ENCODE results near the gene MFSD12. TPM values are rescaled to one million over a fixed set of nuclear protein-coding genes. Genes with fewer than 3 reads are reported as not detected.

MFSD12 gene
- total RNA-seq, 1 experiment from 2014 or later = 34.5 TPM

GRCh38 chr19:3578390-3578789 lies 21.0 kb upstream of the MFSD12 start:
- Histone ChIP-seq H3K4me1 (ENCODE audit: low read length) (peaks cover 2% of the 10 kb centered on the region; the same call in 1 of the 2 replicates), H3K4me3 (ENCODE audit: low read length) (no peak overlapping the region), H2AFZ (ENCODE audit: low read length) (no peak overlapping the region), H3K9me2 (replicated peaks; ENCODE audit: insufficient read depth, low read length) (no peaks in the 10 kb centered on the region), H4K20me1 (ENCODE audit: insufficient read depth, low read depth, low read length) (peaks cover 7% of the 10 kb centered on the region; the same call in 1 of the 2 replicates), H3K27me3 (ENCODE audit: low read length) (no peaks in the 10 kb centered on the region), H3K27ac (ENCODE audit: low read length) (no peak overlapping the region), H3K4me2 (ENCODE audit: low read depth, low read length, poor library complexity, severe bottlenecking) (no peak overlapping the region), H3K9me3 (ENCODE audit: low read length) (no peaks in the 10 kb centered on the region), H3K36me3 (ENCODE audit: insufficient read depth, low read length) (peaks cover 10% of the 10 kb centered on the region; the same call in 1 of the 2 replicates), H3K9ac (ENCODE audit: low read length) (no peak overlapping the region), H3K79me2 (ENCODE audit: low read length) (peaks cover 2% of the 10 kb centered on the region; the same call in 1 of the 2 replicates)
- peak; percentile 27 for DNase-seq

GRCh38 chr19:3577723-3578344 lies 20.4 kb upstream of the MFSD12 start:
- Histone ChIP-seq H3K9me3 (ENCODE audit: low read length) (no peaks in the 10 kb centered on the region), H3K9ac (ENCODE audit: low read length) (no peak overlapping the region), H2AFZ (ENCODE audit: low read length) (no peak overlapping the region), H3K9me2 (replicated peaks; ENCODE audit: insufficient read depth, low read length) (no peaks in the 10 kb centered on the region), H3K79me2 (ENCODE audit: low read length) (peaks cover 5% of the 10 kb centered on the region; the same call in 1 of the 2 replicates), H4K20me1 (ENCODE audit: insufficient read depth, low read depth, low read length) (peaks cover 7% of the 10 kb centered on the region; the same call in 1 of the 2 replicates), H3K4me3 (ENCODE audit: low read length) (no peak overlapping the region), H3K36me3 (ENCODE audit: insufficient read depth, low read length) (peaks cover 10% of the 10 kb centered on the region; the same call in 1 of the 2 replicates), H3K27ac (ENCODE audit: low read length) (no peak overlapping the region), H3K4me1 (ENCODE audit: low read length) (peaks cover 4% of the 10 kb centered on the region; the same call in 1 of the 2 replicates), H3K4me2 (ENCODE audit: low read depth, low read length, poor library complexity, severe bottlenecking) (no peak overlapping the region), H3K27me3 (ENCODE audit: low read length) (no peaks in the 10 kb centered on the region)
- peak; percentile 16 for DNase-seq

- Histone ChIP-seq H3K27ac (ENCODE audit: low read length) (no peak overlapping the region), H3K9me3 (ENCODE audit: low read length) (no peaks in the 10 kb centered on the region), H3K9ac (ENCODE audit: low read length) (no peak overlapping the region), H3K36me3 (ENCODE audit: insufficient read depth, low read length) (peaks cover 10% of the 10 kb centered on the region; the same call in 1 of the 2 replicates), H3K9me2 (replicated peaks; ENCODE audit: insufficient read depth, low read length) (no peaks in the 10 kb centered on the region), H3K4me2 (ENCODE audit: low read depth, low read length, poor library complexity, severe bottlenecking) (no peak overlapping the region), H2AFZ (ENCODE audit: low read length) (no peak overlapping the region), H3K4me1 (ENCODE audit: low read length) (peaks cover 9% of the 10 kb centered on the region), H3K79me2 (ENCODE audit: low read length) (peaks cover 10% of the 10 kb centered on the region), H4K20me1 (ENCODE audit: insufficient read depth, low read depth, low read length) (peaks cover 7% of the 10 kb centered on the region; the same call in 1 of the 2 replicates), H3K27me3 (ENCODE audit: low read length) (no peaks in the 10 kb centered on the region), H3K4me3 (ENCODE audit: low read length) (no peak overlapping the region)
- DNase-seq = peak; percentile 42
These were observed 19.5 kb upstream of the MFSD12 start for GRCh38 chr19:3576696-3577443.

GRCh38 chr19:3575949-3576673 lies 18.7 kb upstream of the MFSD12 start:
- peaks cover 10% of the 10 kb centered on the region for H3K4me1 ChIP-seq (ENCODE audit: low read length)
- no peaks in the 10 kb centered on the region for H3K9me3 ChIP-seq (ENCODE audit: low read length)
- H3K9ac ChIP-seq (ENCODE audit: low read length) = no peak overlapping the region
- H3K27ac ChIP-seq (ENCODE audit: low read length) = no peak overlapping the region
- no peaks in the 10 kb centered on the region for H3K9me2 ChIP-seq (replicated peaks; ENCODE audit: insufficient read depth, low read length)
- no peak overlapping the region for H3K4me3 ChIP-seq (ENCODE audit: low read length)
- peaks cover 7% of the 10 kb centered on the region; the same call in 1 of the 2 replicates for H4K20me1 ChIP-seq (ENCODE audit: insufficient read depth, low read depth, low read length)
- H3K27me3 ChIP-seq (ENCODE audit: low read length) = no peaks in the 10 kb centered on the region
- H2AFZ ChIP-seq (ENCODE audit: low read length) = no peak overlapping the region
- H3K36me3 ChIP-seq (ENCODE audit: insufficient read depth, low read length) = peaks cover 10% of the 10 kb centered on the region; the same call in 1 of the 2 replicates
- no peak overlapping the region for H3K4me2 ChIP-seq (ENCODE audit: low read depth, low read length, poor library complexity, severe bottlenecking)
- peak; percentile 40 for DNase-seq
- peaks cover 13% of the 10 kb centered on the region for H3K79me2 ChIP-seq (ENCODE audit: low read length)

GRCh38 chr19:3575260-3575741 lies 17.9 kb upstream of the MFSD12 start:
- Histone ChIP-seq H3K9me3 (ENCODE audit: low read length) (no peaks in the 10 kb centered on the region), H3K4me1 (ENCODE audit: low read length) (peaks cover 10% of the 10 kb centered on the region), H4K20me1 (ENCODE audit: insufficient read depth, low read depth, low read length) (peaks cover 7% of the 10 kb centered on the region; the same call in 1 of the 2 replicates), H3K4me3 (ENCODE audit: low read length) (no peak overlapping the region), H3K9me2 (replicated peaks; ENCODE audit: insufficient read depth, low read length) (no peaks in the 10 kb centered on the region), H3K9ac (ENCODE audit: low read length) (no peak overlapping the region), H3K79me2 (ENCODE audit: low read length) (peaks cover 13% of the 10 kb centered on the region), H3K27ac (ENCODE audit: low read length) (no peak overlapping the region), H3K27me3 (ENCODE audit: low read length) (no peaks in the 10 kb centered on the region), H2AFZ (ENCODE audit: low read length) (no peak overlapping the region), H3K36me3 (ENCODE audit: insufficient read depth, low read length) (peaks cover 10% of the 10 kb centered on the region; the same call in 1 of the 2 replicates), H3K4me2 (ENCODE audit: low read depth, low read length, poor library complexity, severe bottlenecking) (no peak overlapping the region)
- DNase-seq = peak; percentile 49

- peak; percentile 100 for DNase-seq
- peak overlapping the region; percentile 95 for H3K4me2 ChIP-seq (ENCODE audit: low read depth, low read length, poor library complexity, severe bottlenecking)
- H3K79me2 ChIP-seq (ENCODE audit: low read length) = peaks cover 13% of the 10 kb centered on the region
- no peaks in the 10 kb centered on the region for H3K9me3 ChIP-seq (ENCODE audit: low read length)
- peaks cover 7% of the 10 kb centered on the region; the same call in 1 of the 2 replicates for H4K20me1 ChIP-seq (ENCODE audit: insufficient read depth, low read depth, low read length)
- peaks cover 10% of the 10 kb centered on the region; the same call in 1 of the 2 replicates for H3K36me3 ChIP-seq (ENCODE audit: insufficient read depth, low read length)
- peaks cover 13% of the 10 kb centered on the region for H3K4me1 ChIP-seq (ENCODE audit: low read length)
- no peak overlapping the region for H2AFZ ChIP-seq (ENCODE audit: low read length)
- H3K9ac ChIP-seq (ENCODE audit: low read length) = peak overlapping the region; percentile 94; the same call in 1 of the 2 replicates
- no peaks in the 10 kb centered on the region for H3K9me2 ChIP-seq (replicated peaks; ENCODE audit: insufficient read depth, low read length)
- peak overlapping the region; percentile 97 for H3K4me3 ChIP-seq (ENCODE audit: low read length)
- H3K27me3 ChIP-seq (ENCODE audit: low read length) = no peaks in the 10 kb centered on the region
- H3K27ac ChIP-seq (ENCODE audit: low read length) = no peak overlapping the region
These were observed 16.7 kb upstream of the MFSD12 start for GRCh38 chr19:3573858-3574637.

GRCh38 chr19:3573162-3573857 lies 15.9 kb upstream of the MFSD12 start:
- 0 out of 2 replicates have a peak overlapping the region, but pooled peaks have one; percentile 57 for H2AFZ ChIP-seq (ENCODE audit: low read length)
- no peaks in the 10 kb centered on the region for H3K9me3 ChIP-seq (ENCODE audit: low read length)
- H4K20me1 ChIP-seq (ENCODE audit: insufficient read depth, low read depth, low read length) = peaks cover 7% of the 10 kb centered on the region; the same call in 1 of the 2 replicates
- peaks cover 13% of the 10 kb centered on the region for H3K79me2 ChIP-seq (ENCODE audit: low read length)
- H3K4me2 ChIP-seq (ENCODE audit: low read depth, low read length, poor library complexity, severe bottlenecking) = peak overlapping the region; percentile 95
- H3K36me3 ChIP-seq (ENCODE audit: insufficient read depth, low read length) = peaks cover 10% of the 10 kb centered on the region; the same call in 1 of the 2 replicates
- peak; percentile 70 for DNase-seq
- H3K27ac ChIP-seq (ENCODE audit: low read length) = peak overlapping the region; percentile 68
- peaks cover 13% of the 10 kb centered on the region for H3K4me1 ChIP-seq (ENCODE audit: low read length)
- H3K4me3 ChIP-seq (ENCODE audit: low read length) = peak overlapping the region; percentile 97
- H3K9ac ChIP-seq (ENCODE audit: low read length) = peak overlapping the region; percentile 94
- H3K27me3 ChIP-seq (ENCODE audit: low read length) = no peaks in the 10 kb centered on the region
- no peaks in the 10 kb centered on the region for H3K9me2 ChIP-seq (replicated peaks; ENCODE audit: insufficient read depth, low read length)

Measured in Karpas-422 (cell line).